GM13976 (cell line): ENCODE results near the gene PCBP2.
"Not testable (repeated sequence)": the region's sequence is repeated elsewhere in the genome, so short reads cannot be mapped to it uniquely, and the experiment has no call there.

Source experiments
- DNase-seq: peaks from one replicate; pipeline ENCODE4 v3.0.0; 2012; ENCODE audit warnings: low spot score
- in situ Hi-C: fragments of 300-500 bp; cut with MboI; formaldehyde crosslinking; loops from one replicate; pipeline ENCODE4 v1.12.0; 2022; ENCODE audit warnings: low sequenced_read_pairs, mixed read lengths, inconsistent platforms; ENCODE audit not compliant: unreplicated experiment
- TF ChIP-seq, protein P1 (sequence below): IDR thresholded peaks from 2 replicates; pipeline ENCODE4 v1.5.1; 2012; ENCODE audit warnings: borderline replicate concordance, mild to moderate bottlenecking; ENCODE audit not compliant: insufficient read depth; ENCODE audit errors: extremely low read depth, missing control alignments, control extremely low read depth

Gene PCBP2

DNA sequence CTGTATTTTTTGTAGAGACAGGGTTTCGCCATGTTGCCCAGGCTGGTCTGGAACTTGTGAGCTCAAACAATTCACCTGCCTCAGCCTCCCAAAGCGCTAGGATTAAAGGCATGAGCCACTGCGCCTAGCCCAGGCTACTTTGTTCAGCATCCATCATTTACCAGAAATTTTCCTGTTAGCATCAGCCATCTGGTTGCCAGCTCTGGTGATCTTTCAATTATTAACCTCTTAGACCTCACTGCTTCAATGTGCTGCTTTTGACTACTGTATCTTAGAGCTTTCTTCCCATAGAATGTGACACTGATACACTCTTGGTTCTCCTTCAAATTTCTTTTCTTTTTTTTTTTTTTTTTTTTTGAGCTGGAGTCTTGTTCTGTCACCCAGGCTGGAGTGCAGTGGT is 33.7 kb upstream of the PCBP2 start:
- no peak for DNase-seq
- TF ChIP-seq, protein P1, sequence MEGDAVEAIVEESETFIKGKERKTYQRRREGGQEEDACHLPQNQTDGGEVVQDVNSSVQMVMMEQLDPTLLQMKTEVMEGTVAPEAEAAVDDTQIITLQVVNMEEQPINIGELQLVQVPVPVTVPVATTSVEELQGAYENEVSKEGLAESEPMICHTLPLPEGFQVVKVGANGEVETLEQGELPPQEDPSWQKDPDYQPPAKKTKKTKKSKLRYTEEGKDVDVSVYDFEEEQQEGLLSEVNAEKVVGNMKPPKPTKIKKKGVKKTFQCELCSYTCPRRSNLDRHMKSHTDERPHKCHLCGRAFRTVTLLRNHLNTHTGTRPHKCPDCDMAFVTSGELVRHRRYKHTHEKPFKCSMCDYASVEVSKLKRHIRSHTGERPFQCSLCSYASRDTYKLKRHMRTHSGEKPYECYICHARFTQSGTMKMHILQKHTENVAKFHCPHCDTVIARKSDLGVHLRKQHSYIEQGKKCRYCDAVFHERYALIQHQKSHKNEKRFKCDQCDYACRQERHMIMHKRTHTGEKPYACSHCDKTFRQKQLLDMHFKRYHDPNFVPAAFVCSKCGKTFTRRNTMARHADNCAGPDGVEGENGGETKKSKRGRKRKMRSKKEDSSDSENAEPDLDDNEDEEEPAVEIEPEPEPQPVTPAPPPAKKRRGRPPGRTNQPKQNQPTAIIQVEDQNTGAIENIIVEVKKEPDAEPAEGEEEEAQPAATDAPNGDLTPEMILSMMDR, result no peak
- in situ Hi-C loops, result loop anchor here (5.0 kb wide), 1 partner anchor 66 kb away; no protein-coding TSS in a partner anchor

GRCh38 chr12:53419756-53420155 is 32.1 kb upstream of the PCBP2 start:
- TF ChIP-seq, protein P1, result no peak
- in situ Hi-C loops, result loop anchor here (5.0 kb wide), 1 partner anchor 67 kb away; no protein-coding TSS in a partner anchor
- no peak for DNase-seq

- in situ Hi-C loops, DNase-seq: not testable (repeated sequence)
Measured at GRCh38 chr12:53422247-53422646, 29.7 kb upstream of the PCBP2 start.

DNA sequence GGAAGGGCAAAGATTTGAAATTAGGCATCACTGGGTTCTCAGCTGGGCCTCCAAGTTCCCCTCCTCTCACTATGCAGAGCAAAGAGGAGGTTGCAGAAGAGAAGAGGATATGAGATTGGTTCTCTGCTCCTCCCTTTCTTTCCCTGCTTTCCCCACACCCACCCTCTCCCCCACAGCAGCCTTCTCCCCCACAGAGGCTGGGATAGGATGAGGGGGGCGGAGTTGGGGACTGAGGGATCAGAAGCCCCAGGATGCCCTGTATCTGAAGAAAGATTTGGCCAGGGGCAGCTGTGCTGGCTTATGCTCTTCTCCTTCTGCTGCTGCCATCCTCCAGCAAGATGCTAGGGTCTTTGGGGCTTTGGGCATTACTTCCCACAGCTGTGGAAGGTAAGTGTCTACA is 28.3 kb upstream of the PCBP2 start, which contains the start of gene AMHR2:
TSS of gene AMHR2 (plus strand) at position 259 of the 400 bp plus-strand sequence. CDS start at position 339, 80 bp downstream.
- TF ChIP-seq, protein P1, result no peak
- in situ Hi-C loops, result no loop called here
- no peak for DNase-seq

DNA sequence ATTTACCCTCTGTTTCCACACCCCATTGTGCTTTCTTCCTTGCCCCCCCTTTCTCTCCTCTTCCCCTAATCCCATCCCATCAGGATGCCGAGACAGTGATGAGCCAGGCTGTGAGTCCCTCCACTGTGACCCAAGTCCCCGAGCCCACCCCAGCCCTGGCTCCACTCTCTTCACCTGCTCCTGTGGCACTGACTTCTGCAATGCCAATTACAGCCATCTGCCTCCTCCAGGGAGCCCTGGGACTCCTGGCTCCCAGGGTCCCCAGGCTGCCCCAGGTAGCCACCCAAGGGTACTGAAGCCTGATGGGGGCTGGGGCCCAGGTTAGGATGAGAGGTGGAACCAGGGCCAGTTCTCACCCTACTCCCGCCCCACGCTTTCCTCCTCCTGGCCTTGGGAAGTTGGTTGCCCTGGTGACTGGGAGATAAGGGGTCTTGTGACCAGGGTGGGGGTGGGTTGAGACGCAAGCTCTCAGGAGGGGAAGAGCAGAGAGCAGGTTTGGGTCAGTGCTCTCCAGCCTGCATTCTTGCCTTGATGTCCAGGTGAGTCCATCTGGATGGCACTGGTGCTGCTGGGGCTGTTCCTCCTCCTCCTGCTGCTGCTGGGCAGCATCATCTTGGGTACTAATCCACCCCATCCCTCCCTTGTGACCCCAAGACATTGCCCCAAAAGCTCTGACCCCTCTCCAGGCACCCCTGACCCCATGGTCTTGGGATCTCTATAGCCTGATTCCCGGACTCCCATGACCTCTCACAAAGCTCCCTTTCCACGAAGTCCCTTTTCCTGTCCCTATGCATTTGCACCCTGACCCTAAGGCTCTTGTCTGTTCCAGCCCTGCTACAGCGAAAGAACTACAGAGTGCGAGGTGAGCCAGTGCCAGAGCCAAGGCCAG is 27.0 kb upstream of the PCBP2 start:
- TF ChIP-seq, protein P1, result no peak
- no peak for DNase-seq
- in situ Hi-C loops, result no loop called here

DNA sequence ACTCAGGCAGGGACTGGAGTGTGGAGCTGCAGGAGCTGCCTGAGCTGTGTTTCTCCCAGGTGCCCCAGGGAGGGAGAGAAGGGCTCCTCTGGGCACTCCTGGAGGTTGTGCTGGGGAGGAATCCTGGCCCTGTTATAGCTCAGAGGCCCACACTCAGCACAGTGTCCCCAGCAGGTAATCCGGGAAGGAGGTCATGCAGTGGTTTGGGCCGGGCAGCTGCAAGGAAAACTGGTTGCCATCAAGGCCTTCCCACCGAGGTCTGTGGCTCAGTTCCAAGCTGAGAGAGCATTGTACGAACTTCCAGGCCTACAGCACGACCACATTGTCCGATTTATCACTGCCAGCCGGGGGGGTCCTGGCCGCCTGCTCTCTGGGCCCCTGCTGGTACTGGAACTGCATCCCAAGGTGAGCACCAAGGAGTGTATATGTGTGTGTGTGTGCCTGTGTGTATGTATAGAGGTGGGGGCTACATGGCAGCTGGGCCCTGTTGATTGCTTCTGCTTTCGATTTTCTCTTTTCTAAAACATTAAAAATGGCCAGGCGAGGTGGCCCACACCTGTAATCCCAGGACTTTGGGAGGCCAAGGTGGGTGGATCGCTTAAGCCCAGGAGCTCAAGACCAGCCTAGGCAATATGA is 26.3 kb upstream of the PCBP2 start:
- no peak for DNase-seq
- in situ Hi-C loops, result no loop called here
- TF ChIP-seq, protein P1, result no peak
